ENCODE data around the gene SCLY. TPM values are rescaled to one million over a fixed set of nuclear protein-coding genes. Genes with fewer than 3 reads are reported as not detected.
"Not testable (repeated sequence)": the region's sequence is repeated elsewhere in the genome, so short reads cannot be mapped to it uniquely, and the experiment has no call there.

SCLY gene
- total RNA-seq, 1 donor from 2014 or later, result 15.1 TPM

GRCh38 chr2:238039151-238039550, 21.6 kb upstream of the SCLY start:
- ATAC-seq, result no peak
- intact Hi-C loops (cut with DNase I), result no loop called here
- no peak for DNase-seq (ENCODE audit: low spot score)

- ATAC-seq (no peak), DNase-seq (ENCODE audit: low spot score) (peak; percentile 51)
- intact Hi-C loops (cut with DNase I), result no loop called here
Observed at GRCh38 chr2:238039985-238040384, 20.8 kb upstream of the SCLY start.

GRCh38 chr2:238040918-238041317, 19.9 kb upstream of the SCLY start:
- intact Hi-C loops (cut with DNase I), result no loop called here
- ATAC-seq, result no peak
- peak; percentile 49 for DNase-seq (ENCODE audit: low spot score)

- ATAC-seq, result no peak
- peak; percentile 40 for DNase-seq (ENCODE audit: low spot score)
- intact Hi-C loops (cut with DNase I), result no loop called here
Observed at GRCh38 chr2:238042090-238042489, 18.7 kb upstream of the SCLY start.

GRCh38 chr2:238042849-238043584, 17.8 kb upstream of the SCLY start:
- no peak for DNase-seq (ENCODE audit: low spot score)
- no peak for ATAC-seq
- intact Hi-C loops (cut with DNase I), result no loop called here

- no peak for DNase-seq (ENCODE audit: low spot score)
- no peak for ATAC-seq
- intact Hi-C loops (cut with DNase I), result no loop called here
Observed at GRCh38 chr2:238043851-238044250, 16.9 kb upstream of the SCLY start.

- intact Hi-C loops (cut with DNase I), result no loop called here
- no peak for ATAC-seq
- DNase-seq (ENCODE audit: low spot score), result no peak
Observed at GRCh38 chr2:238045575-238045974, 15.2 kb upstream of the SCLY start.

GRCh38 chr2:238046725-238047270, 14.0 kb upstream of the SCLY start:
- no peak for ATAC-seq
- no peak for DNase-seq (ENCODE audit: low spot score)
- intact Hi-C loops (cut with DNase I), result no loop called here

GRCh38 chr2:238053191-238053776, 7.5 kb upstream of the SCLY start:
- no peak for ATAC-seq
- intact Hi-C loops (cut with DNase I), result no loop called here
- no peak for DNase-seq (ENCODE audit: low spot score)

GRCh38 chr2:238055841-238056240, 5.0 kb upstream of the SCLY start:
- intact Hi-C loops (cut with DNase I), result no loop called here
- DNase-seq (ENCODE audit: low spot score) (no peak), ATAC-seq (no peak)

GRCh38 chr2:238057696-238058575, 2.9 kb upstream of the SCLY start:
- ATAC-seq; DNase-seq (ENCODE audit: low spot score); intact Hi-C loops (cut with DNase I): not testable (repeated sequence)

GRCh38 chr2:238059505-238059904, 1.3 kb upstream of the SCLY start:
- ATAC-seq, result no peak
- intact Hi-C loops (cut with DNase I), result no loop called here
- no peak for DNase-seq (ENCODE audit: low spot score)

- DNase-seq (ENCODE audit: low spot score) (no peak), ATAC-seq (no peak)
- intact Hi-C loops (cut with DNase I), result no loop called here
Observed at GRCh38 chr2:238060096-238060541, 682 bp upstream of the SCLY start.

GRCh38 chr2:238061315-238062202, 758 bp downstream of the SCLY start:
- ATAC-seq, result no peak
- intact Hi-C loops (cut with DNase I), result no loop called here
- DNase-seq (ENCODE audit: low spot score), result no peak

- DNase-seq (ENCODE audit: low spot score) (no peak), ATAC-seq (no peak)
- intact Hi-C loops (cut with DNase I), result no loop called here
Observed at GRCh38 chr2:238063414-238064189, 2.8 kb downstream of the SCLY start.

- DNase-seq (ENCODE audit: low spot score) (no peak), ATAC-seq (no peak)
- intact Hi-C loops (cut with DNase I), result no loop called here
Observed at GRCh38 chr2:238064376-238064775, 3.6 kb downstream of the SCLY start.

GRCh38 chr2:238065071-238065846, 4.5 kb downstream of the SCLY start:
- ATAC-seq, result no peak
- DNase-seq (ENCODE audit: low spot score), result no peak
- intact Hi-C loops (cut with DNase I), result no loop called here
